GM12891 (cell line): Measurements from ENCODE around the gene MYMK.

ENCODE experiments used
- DNase-seq: peaks from one replicate; pipeline ENCODE4 v3.0.0; 2011; ENCODE audit warnings: low spot score; ENCODE audit not compliant: insufficient read length
- FAIRE-seq: peaks from 2 replicates; lab custom pipeline; 2011; peaks lifted over from hg19 to GRCh38; lab: Jason Lieb, UNC
- PAX5 ChIP-seq: IDR thresholded peaks from 2 replicates; pipeline ENCODE4 v1.6.1; 2011; ENCODE audit warnings: low read length, moderate library complexity, mild to moderate bottlenecking; ENCODE audit not compliant: insufficient read depth, severe bottlenecking
- POLR2A ChIP-seq: IDR thresholded peaks from 2 replicates; pipeline ENCODE4 v1.6.1; 2011; ENCODE audit warnings: low read depth, low read length, control low read depth
- POLR2AphosphoS5 ChIP-seq: IDR thresholded peaks from 2 replicates; pipeline ENCODE4 v1.6.1; 2011; ENCODE audit warnings: low read depth, low read length, control low read depth
- POU2F2 ChIP-seq: IDR thresholded peaks from 2 replicates; pipeline ENCODE4 v1.6.1; 2011; ENCODE audit warnings: low read depth, mild to moderate bottlenecking, control low read depth, low read length, moderate library complexity
- SPI1 ChIP-seq: IDR thresholded peaks from 2 replicates; pipeline ENCODE4 v1.6.1; 2011; ENCODE audit warnings: low read depth, low read length, control low read depth
- TAF1 ChIP-seq: IDR thresholded peaks from 2 replicates; pipeline ENCODE4 v1.6.1; 2011; ENCODE audit warnings: low read depth, low read length, control low read depth

MYMK gene

DNA sequence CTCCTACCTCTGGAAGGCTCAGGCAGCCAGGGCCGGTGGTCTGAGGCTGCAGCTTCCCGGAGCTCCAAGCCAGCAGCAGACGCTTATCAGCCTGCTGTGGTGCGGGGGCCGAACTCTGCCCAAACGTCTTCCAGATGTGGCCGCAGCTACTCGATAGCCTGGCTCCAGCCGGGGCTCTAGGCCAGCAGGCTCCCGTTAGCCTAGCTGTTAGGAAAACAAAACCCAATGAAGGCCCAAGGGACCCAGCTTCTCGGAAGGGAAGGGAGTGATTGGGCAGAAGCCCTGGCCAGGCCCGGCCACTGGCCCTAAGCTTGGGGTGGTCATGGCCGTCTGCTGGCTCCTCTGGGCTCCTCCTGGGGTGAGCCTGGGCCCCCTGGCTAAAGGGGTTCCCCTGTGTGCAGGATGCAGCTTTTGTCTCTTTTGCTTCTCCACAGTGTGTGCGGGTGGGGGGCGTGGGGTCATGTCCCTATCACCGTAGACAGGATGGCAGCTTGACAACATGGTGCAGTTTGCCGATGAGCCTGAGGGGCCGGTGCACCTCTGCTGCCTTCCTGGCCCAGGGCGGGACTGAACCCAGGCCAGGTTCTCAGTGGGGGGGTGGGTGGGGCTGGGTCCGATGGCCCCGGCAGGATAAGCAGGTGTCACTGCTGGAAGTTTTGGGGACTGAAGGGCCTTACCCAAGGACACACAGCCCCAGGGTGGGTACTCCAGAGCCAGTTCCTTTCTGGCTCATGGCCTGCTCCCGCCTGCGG, 18.7 kb downstream of the MYMK start:
- no peak for FAIRE-seq
- DNase-seq: no peak

DNA sequence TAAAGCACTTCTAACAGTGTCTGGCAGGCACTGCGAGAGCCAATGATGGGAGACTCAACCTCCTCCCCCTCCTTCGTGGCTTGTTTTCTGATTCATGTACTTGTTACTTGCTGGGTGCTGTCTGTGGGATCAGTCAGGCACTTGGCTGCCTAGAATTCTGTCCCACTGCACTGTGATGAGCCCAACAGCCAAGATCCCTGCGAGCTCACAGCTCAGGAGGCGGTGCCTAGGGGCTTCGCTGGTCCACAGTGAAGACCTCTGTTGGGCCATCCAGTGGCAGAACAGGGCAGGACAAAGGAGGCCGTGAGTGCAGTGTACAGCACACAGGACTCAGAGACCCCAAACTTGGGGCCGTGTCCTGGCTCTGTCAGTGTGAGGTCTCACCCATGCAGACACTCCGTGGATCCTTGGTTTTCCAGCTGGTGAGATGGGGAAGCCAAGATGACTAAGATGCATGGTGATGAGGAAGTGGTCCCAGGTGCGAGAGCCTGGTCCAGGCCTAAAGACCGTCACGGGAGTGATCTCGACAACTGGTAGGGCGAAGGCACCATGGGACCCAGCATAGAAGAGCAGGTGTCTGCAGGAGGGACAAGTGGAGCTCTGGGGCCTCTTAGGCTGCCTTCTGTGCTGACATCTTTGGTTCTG, 19.5 kb downstream of the MYMK start:
- no peak for TF ChIP-seq PAX5
- no peak for TF ChIP-seq TAF1
- TF ChIP-seq SPI1: no peak
- TF ChIP-seq POLR2AphosphoS5: no peak
- TF ChIP-seq POU2F2: no peak
- TF ChIP-seq POLR2A: no peak
- FAIRE-seq (no peak), DNase-seq (no peak)

More for the DNA sequence above, 18.7 kb downstream of the MYMK start:
- no peak for TF ChIP-seq SPI1
- no peak for TF ChIP-seq PAX5
- no peak for TF ChIP-seq POLR2AphosphoS5
- TF ChIP-seq POLR2A: no peak
- TF ChIP-seq POU2F2: no peak
- no peak for TF ChIP-seq TAF1

DNA sequence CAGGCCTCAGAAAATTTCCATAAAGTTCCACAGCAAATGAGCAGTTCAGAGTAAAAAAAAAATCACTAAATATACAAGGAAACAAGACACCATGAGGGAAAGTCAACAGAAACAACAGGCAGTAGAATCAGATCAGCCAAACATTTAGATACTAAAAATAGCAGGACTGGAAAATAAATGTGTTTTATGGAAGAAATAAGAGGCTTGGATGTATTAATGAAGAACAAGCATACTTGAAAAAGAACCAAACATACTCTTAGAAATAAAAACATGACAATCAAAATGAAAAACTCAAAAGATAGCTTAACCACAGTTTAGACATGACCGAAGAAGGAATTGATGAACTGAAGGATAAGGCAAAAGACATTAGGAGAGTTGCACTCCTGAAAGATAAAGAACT, 22.6 kb downstream of the MYMK start:
- DNase-seq (no peak), FAIRE-seq (no peak)
- TF ChIP-seq TAF1 (no peak), POLR2AphosphoS5 (no peak), POLR2A (no peak), POU2F2 (no peak)

DNA sequence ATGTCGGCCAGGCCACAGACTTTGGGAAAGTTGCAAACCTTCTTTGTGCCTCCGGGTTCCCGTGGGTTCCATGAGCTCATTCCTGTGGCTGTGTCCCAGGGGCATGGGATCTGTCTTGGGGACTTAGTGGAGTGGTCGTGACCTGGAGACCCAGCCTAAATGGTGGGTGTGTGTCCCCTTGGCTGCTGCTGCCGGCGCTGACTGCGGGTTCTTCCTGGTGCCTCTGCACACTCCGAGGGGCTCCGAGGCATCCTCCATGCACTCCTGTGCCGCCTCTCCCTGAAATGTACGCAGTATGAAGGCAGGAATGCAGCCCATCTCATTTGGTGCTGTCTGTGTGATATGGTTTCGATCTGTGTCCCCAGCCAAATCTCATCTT, 24.9 kb downstream of the MYMK start:
- no peak for DNase-seq
- FAIRE-seq: no peak

DNA sequence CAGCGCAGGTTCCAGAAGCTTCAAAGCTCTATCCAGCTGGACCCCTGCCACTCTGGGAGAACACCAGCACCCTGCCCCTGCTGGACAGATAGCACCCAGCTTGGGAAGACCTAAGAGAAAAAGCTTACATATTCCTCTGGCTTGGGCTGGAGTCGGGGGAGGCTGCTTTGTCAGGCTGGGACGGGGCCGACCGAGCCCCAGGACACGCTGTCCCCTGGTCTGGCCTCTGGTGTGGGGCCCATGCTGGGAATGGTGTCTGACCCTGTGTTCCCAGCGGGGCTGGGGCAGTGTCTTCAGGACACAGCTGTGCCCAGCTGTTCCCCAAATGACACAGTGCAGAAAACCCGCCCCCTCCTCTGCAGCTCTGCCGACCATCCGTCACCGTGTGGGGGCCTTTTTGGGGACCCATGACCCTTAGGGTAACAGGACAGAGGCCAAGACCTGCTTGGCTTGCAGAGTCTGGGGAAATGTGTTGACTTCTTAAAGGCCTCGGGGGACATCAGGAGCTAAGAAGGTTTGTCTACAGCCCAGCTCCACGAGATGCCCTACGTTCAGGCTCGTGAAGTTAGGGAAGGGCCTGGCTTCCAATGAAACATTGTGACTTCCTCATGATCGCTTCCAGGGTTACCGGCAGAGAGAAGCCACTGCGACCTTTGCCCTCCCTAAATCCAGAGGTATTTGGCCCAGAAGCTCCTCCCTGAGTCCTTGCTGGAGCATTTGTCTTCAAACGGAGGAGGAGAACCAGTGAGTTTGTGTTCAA, 25.4 kb downstream of the MYMK start:
- DNase-seq (no peak), FAIRE-seq (no peak)
- TF ChIP-seq PAX5 (no peak), POLR2A (no peak), POLR2AphosphoS5 (no peak), POU2F2 (no peak), SPI1 (no peak), TAF1 (no peak)

More for the DNA sequence above, 24.9 kb downstream of the MYMK start:
- no peak for TF ChIP-seq POLR2A
- TF ChIP-seq TAF1: no peak
- TF ChIP-seq POLR2AphosphoS5: no peak
- no peak for TF ChIP-seq PAX5
- no peak for TF ChIP-seq POU2F2
- no peak for TF ChIP-seq SPI1

DNA sequence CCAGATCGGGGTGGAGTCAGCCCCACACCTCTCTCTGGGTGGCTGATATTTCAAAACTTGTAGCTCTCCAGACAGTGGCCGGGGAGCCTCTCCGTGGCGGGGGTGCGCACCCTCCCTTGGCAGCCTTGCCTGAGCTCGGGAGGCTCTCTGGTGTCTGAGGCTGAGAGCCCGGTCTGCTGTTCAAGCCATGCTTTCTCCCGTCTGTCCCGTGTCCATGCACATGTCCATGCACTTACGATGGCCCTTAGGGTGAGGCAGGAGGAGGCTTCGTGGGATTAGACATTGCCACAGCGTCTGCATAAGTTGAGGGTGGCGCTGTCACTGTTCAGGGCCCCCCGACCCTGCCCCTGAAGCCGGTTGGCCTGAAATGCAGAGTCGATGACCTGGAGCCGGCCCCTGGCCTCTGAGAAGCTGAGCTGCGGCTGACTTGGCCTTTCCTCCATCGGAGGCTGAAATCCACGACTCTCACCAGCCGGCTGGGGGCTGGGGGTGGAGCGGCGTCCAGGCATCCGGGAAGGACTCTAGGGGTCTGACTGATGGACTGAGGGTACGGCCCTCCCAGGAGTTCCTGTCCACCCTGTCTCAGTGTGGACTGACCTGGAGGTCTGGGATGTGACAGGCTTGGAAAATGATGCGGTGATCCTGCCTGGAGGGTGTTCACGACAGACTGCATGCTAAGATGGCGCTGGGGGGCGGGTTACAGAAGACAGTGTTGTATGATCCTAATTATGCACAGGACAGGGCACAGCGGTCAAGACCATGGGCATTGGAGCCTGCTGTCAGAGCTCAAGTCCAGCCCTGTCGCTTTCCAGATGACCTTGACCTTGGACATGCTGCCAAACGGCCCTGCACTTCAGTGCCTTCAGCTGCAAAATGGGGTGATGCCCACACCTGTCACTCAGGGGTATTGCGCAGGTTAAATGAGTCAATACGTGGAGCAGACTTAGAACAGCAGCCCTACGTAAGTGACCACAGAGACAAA, 27.6 kb downstream of the MYMK start:
- DNase-seq: no peak
- FAIRE-seq: no peak
- no peak for TF ChIP-seq POLR2A

- DNase-seq (no peak), FAIRE-seq (peak; percentile 81)
- TF ChIP-seq TAF1: no peak
- TF ChIP-seq SPI1: no peak
- TF ChIP-seq POLR2AphosphoS5: no peak
- no peak for TF ChIP-seq POLR2A
- TF ChIP-seq PAX5: no peak
- no peak for TF ChIP-seq POU2F2
Measured at GRCh38 chr9:133495327-133496293, 29.1 kb downstream of the MYMK start.

DNA sequence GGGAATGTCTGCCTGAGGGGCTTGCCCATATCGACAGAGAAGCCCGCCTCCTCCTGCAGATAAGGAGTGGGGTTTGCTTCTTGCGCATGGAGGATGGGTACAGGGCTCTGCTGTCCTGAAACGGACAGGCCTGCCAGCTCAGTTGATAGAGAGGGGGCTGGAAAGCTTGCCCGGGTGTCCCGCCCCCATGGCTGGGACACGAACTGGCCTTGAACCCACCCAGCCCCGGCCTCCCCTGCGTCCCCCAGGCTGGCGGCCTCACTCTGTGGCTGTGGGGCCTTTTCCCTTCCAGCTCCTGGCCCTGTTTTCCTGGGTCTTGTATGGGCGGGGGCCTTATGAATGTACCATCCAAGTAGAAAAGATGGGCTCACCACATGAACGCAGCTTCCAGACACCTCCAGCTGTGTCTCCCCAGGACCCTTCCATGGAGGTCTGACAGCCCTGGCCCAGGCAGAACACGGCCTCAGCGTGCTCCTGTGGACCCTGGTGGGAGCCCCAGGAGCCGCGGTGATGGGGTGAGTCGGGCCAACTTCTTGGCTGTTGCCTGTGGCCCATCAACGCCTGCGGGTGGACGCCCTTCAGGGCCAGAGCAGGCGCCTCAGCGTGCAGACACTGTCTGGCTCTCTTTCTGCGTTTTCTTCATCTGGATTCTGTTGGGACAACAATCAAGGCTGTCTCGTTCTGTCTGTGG, 30.0 kb downstream of the MYMK start:
- DNase-seq (no peak), FAIRE-seq (no peak)

More for the DNA sequence above, 30.0 kb downstream of the MYMK start:
- no peak for TF ChIP-seq POLR2AphosphoS5
- no peak for TF ChIP-seq TAF1
- TF ChIP-seq PAX5: no peak
- TF ChIP-seq SPI1: no peak
- TF ChIP-seq POLR2A: no peak
- no peak for TF ChIP-seq POU2F2
